GM04504 (cell line): ENCODE data around the gene CLIP3.

ENCODE experiments used
- DNase-seq: peaks from one replicate; pipeline ENCODE4 v3.0.0-alpha.2; 2012; ENCODE audit warnings: low read depth

CLIP3 gene

GRCh38 chr19:35977446-35978222, 55.0 kb downstream of the CLIP3 start:
- no peak for DNase-seq

DNA sequence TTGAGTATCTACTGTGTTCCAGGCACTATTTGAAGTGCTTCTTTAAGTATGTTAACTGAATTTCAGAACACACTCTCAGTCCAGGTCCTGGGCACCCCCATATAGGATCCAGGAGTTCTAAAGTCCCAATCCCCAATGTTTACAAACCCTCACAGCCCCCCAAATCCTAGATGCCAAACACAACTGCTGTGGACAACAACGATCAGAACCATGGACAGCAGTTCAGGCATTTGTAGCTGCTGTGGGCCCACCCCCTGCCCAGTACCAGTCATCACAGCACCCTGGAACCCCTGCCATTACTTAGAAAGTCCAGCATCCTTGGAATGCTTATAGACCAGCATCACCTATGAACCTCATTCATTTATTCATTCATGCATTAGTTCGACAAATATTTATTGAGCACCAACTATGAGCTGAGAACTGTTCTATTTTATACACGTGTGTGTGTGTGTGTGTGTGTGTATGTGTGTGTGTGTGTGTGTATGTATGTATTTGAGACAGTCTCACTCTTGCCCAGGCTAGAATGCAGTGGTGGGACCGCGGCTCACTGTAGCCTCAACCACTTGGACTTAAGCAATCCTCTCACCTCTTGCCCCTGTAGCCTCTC, 57.0 kb downstream of the CLIP3 start:
- no peak for DNase-seq

DNA sequence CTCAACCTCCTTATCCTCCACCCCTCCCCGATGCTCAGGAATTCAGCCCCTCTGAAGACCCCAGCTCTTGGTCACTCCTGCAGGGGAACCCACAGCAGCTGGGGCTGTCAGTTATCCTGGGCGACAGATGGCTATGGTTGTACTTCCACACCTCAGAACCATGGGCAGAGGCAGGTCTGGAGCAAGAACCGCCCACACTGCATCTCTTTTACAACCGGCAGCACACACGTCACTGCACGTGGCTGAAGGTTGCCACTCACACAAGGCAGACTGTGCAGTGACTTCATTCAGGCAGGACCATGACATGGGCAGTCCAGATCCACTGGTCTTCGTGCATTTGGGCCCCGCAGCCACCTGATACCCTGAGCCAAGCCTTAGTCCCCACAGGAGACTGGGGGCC, 59.2 kb downstream of the CLIP3 start:
- no peak for DNase-seq

GRCh38 chr19:35966771-35967170, 65.9 kb downstream of the CLIP3 start:
- DNase-seq: no peak
